NCI-H748 (cell line): ENCODE measurements around the gene RGS5.
"Not testable (repeated sequence)": the region's sequence is repeated elsewhere in the genome, so short reads cannot be mapped to it uniquely, and the experiment has no call there.

ENCODE experiments used
- DNase-seq: peaks from one replicate; lab custom pipeline; 2025; ENCODE audit not compliant: unreplicated experiment; lab: John Stamatoyannopoulos, UW

RGS5 gene

GRCh38 chr1:163202833-163203451 lies at the start of gene RGS5:
Gene RGS5, minus strand, starts transcription at chr1:163202916. Its CDS starts 81 bp downstream, at chr1:163202835.
- no peak for DNase-seq

DNA sequence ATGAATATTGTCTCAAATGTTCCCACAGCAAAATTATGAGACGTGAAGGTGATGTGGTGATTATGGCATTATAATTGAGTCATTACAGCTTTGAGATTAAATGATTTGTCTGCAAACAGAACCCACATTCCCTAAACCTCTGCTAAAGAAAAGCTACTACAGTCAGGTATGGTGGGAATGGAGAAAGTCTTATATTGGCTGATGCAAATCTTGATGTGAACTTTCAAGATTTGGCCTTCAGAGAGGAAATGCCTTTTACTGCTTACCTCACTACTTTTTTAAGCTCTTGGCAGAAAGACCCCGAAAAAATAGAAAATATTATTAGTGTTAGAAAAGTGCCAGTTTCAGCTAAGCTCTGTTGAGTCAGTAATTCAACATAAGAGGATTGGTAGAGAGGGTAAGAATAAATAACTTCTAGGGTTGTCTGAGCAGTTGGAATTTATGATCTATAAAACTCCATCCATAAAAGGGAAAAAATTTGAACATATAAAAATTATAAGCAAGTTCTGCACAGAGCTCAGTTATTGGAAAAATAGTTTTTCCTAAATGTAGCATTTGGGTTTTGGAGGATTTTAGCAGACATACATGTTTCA lies 47.8 kb upstream of the RGS5 start:
- DNase-seq = no peak

GRCh38 chr1:163248064-163248463 lies 45.3 kb upstream of the RGS5 start:
- DNase-seq = no peak

DNA sequence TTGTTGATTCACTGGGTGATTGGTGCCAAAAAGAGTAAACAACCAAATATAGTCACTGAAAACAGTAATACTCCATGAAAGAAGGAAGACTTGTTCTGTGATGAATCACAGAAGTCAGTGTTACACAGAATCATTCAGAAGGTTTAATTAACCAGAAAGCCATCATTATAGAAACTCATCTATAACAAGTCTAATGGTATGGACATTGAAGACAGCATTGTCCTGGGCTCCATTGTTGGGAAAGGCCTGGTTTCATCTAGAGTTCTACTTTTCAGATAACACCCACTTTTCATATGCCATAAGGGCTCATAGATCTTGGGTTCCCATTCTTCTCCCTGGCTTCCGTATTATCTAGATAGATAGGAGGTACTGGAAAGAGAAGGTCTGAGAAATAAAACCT lies 41.9 kb upstream of the RGS5 start:
- DNase-seq = peak; percentile 6

- no peak for DNase-seq
Observed at GRCh38 chr1:163241746-163242145, 39.0 kb upstream of the RGS5 start.

GRCh38 chr1:163240705-163241104 lies 38.0 kb upstream of the RGS5 start:
- DNase-seq = no peak

DNA sequence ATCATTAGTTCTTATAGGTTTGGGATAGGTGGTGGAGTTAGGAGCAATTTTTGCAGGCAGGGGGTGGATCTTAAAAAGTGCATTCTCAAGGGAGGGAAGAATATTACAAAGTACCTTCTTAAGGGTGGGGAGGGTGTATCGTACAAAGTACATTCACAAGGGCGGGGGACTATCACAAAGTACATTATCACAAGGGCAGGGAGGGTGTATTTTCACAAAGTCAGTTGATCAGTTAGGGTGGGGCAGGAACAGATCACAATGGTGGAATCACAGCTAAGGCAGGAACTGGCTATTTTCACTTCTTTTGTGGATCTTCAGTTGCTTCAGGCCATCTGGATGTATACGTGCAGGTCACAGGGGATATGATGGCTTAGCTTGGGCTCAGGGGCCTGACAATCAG lies 30.9 kb upstream of the RGS5 start:
- not testable (repeated sequence) for DNase-seq

GRCh38 chr1:163231385-163231784 lies 28.7 kb upstream of the RGS5 start:
- DNase-seq = no peak

- no peak for DNase-seq
Observed at GRCh38 chr1:163230827-163231226, 28.1 kb upstream of the RGS5 start.

- DNase-seq = not testable (repeated sequence)
Observed at GRCh38 chr1:163228271-163228670, 25.6 kb upstream of the RGS5 start.

DNA sequence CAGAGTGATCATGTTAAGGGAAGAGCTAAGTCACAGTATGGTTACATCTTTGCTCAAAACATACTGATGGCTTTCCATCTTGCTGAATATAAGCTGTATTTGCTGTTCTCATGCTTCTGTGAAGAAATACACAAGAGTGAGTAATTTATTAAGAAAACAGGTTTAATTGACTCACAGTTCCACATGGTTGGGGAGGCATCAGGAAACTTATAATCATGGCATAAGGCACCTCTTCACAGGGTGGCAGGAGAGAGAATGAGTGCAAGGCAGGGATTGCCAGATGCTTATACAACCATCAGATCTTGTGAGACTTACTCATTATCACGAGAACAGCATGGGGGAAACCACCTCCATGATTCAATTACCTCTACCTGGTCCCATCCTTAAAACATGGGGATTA lies 24.4 kb upstream of the RGS5 start:
- DNase-seq = no peak

DNA sequence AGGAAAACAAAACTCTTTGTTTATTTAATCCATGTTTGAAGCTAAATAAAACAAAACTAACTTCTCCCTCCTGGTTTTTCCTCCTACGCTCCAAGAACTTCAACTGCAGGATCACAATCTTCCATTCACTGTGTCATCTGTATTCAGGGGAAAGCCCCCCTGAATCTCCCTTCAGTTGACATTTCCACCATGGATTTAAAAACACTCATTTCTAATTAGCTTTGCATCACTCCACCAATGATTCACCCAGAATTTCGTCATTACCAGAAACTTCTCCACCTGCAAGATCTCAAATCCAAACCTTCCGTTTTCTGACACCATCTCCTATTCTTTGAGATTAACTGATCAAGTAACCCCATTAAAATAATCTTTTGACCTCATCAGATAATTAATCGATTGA lies 10.9 kb upstream of the RGS5 start:
- no peak for DNase-seq

GRCh38 chr1:163211667-163212066 lies 9.0 kb upstream of the RGS5 start:
- DNase-seq = no peak

- DNase-seq = no peak
Observed at GRCh38 chr1:163205513-163205912, 2.8 kb upstream of the RGS5 start.

GRCh38 chr1:163203561-163203960 lies 845 bp upstream of the RGS5 start:
- DNase-seq = no peak

- no peak for DNase-seq
Observed at GRCh38 chr1:163201906-163202305, 810 bp downstream of the RGS5 start.

DNA sequence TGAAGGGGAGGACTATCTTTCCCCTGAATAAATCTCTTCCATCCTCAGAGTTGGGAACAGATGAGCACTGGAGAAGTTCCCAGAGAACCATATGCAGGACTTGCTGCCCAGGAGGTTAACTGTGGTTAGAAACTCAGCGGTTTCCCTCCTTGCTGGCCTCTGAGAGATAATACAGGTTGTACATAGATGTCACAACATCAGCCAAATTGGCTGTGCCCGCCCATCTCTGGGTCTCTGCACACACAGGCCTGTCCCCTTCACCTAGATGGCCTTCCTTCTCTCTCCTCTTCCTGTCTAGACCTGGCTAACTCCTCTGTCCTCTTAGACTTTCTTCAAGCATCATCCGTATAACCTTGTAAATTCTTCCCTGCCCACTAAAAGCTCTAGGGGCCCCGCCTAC lies 5.7 kb downstream of the RGS5 start:
- DNase-seq = no peak

- no peak for DNase-seq
Observed at GRCh38 chr1:163196449-163196787, 6.3 kb downstream of the RGS5 start.

DNA sequence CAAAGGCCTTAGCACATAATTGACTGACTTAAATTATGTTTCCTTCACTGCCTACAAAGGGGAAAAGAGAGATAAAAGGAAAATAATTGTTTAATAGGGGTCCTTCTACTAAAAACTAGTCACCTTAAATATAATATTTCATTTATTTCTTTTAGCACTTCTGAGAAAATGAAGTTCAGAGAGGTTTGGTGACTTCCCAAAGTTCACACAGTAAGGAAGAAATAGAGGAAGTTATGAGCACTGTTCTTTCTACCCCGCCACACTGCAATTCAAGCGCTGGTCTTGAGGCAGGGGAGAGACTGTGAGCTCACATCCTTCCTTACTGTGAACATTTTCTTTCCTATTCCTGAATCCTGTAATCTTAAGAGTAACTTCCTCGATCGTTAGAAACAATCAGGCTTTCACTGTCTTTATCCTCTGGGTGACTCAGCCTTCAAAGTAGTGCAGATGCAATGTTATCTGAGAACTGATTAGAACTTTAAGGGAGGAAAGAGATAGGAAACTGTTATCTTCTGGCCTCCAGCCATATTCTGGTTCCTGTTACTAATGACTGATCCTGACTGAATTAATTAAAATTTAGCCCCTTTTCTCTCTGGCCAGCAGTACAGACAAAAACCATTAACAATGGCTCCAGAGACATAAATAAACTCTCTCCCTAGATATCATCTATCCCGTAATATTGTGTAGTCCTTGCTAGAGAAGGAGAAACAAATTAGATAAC lies 6.8 kb downstream of the RGS5 start:
- no peak for DNase-seq

- DNase-seq = no peak
Observed at GRCh38 chr1:163191301-163191700, 11.4 kb downstream of the RGS5 start.

- no peak for DNase-seq
Observed at GRCh38 chr1:163188947-163189346, 13.8 kb downstream of the RGS5 start.

- no peak for DNase-seq
Observed at GRCh38 chr1:163187849-163188248, 14.9 kb downstream of the RGS5 start.

DNA sequence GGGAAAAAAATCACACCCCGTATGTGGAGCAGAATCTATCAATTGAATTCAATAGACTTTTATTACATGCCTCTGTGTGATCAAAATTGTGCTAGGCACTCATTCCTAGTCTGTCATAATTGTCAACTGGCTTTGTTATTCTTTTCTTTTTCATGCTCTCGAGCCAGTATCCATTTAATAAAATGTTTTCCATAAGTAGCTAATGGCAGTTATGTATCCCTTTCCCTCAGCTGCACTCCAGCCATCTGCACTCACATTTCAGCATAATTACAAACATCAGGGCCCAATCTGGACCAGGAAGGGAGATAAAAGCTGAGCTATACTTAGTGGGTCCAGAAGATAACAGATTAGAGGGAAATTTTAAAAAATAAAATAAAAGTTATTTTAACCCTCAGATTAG lies 15.9 kb downstream of the RGS5 start:
- DNase-seq = no peak
